Activated CD8-positive, alpha-beta T cell treated with anti-CD3 and anti-CD28 coated beads for 36 hours (primary cell): ENCODE data around the gene SCART1. TPM values are rescaled to one million over a fixed set of nuclear protein-coding genes. Genes with fewer than 3 reads are reported as not detected.
"Not testable (repeated sequence)": the region's sequence is repeated elsewhere in the genome, so short reads cannot be mapped to it uniquely, and the experiment has no call there.

Experiments used
- ATAC-seq: fragments of 200-7000 bp; cut with Tn5 transposase; one replicate; pipeline ENCODE4 v1.10.0; 2021; ENCODE audit warnings: mild to moderate bottlenecking, moderate library complexity
- CTCF ChIA-PET: fragments of 350-600 bp; sonication (Branson Sonifier 250); formaldehyde crosslinking; loops from one replicate; lab custom pipeline; 2021; ENCODE audit warnings: antibody characterized with exemption; lab: Charles Lee
- POLR2A ChIA-PET: fragments of 350-600 bp; sonication (Branson Sonifier 250); formaldehyde crosslinking; loops from one replicate; lab custom pipeline; 2021; ENCODE audit warnings: antibody characterized with exemption; lab: Charles Lee
- DNase-seq: peaks from one replicate; pipeline ENCODE4 v3.0.0-alpha.2; 2020
- H3K27ac Mint-ChIP-seq: one replicate; pipeline ENCODE4 v1.8.0; 2021; ENCODE audit warnings: mild to moderate bottlenecking, mixed read lengths
- H3K27me3 Mint-ChIP-seq: one replicate; pipeline ENCODE4 v1.8.0; 2021; ENCODE audit warnings: mixed read lengths
- H3K36me3 Mint-ChIP-seq: one replicate; pipeline ENCODE4 v1.8.0; 2021; ENCODE audit warnings: low read depth, mixed read lengths
- H3K4me1 Mint-ChIP-seq: one replicate; pipeline ENCODE4 v1.8.0; 2021; ENCODE audit warnings: low read depth, mixed read lengths
- H3K4me3 Mint-ChIP-seq: one replicate; pipeline ENCODE4 v1.8.0; 2021; ENCODE audit warnings: mild to moderate bottlenecking, moderate library complexity, mixed read lengths
- H3K9me3 Mint-ChIP-seq: one replicate; pipeline ENCODE4 v1.8.0; 2021; ENCODE audit warnings: mixed read lengths
- CTCF ChIP-seq: fragments of 200-600 bp; IDR thresholded peaks from one replicate; pipeline ENCODE4 v1.8.0; 2022; ENCODE audit warnings: antibody characterized with exemption, mild to moderate bottlenecking
- intact Hi-C: fragments of 100-400 bp; cut with micrococcal nuclease; formaldehyde crosslinking; loops from one replicate; pipeline ENCODE4 v1.10.0; 2022
- total RNA-seq, 2 experiments: library from RNA; stranded (reverse); gene quantifications; one replicate each; pipeline ENCODE4 v1.2.3, GENCODE V29; 2021

Gene SCART1
- total RNA-seq, 2 experiments from 2014 or later: 2.8 to 2.9 TPM

- CTCF ChIA-PET: interaction anchor here (0.8 to 3.0 kb wide), 19 partner anchors 9 to 177 kb away, joined by 3 to 29 read pairs (median 8); no protein-coding TSS in a partner anchor
- Mint-ChIP-seq H3K4me1 (peaks cover 18% of the 10 kb centered on the region), H3K36me3 (no peaks in the 10 kb centered on the region), H3K27ac (no peak overlapping the region), H3K4me3 (no peak overlapping the region), H3K9me3 (no peaks in the 10 kb centered on the region), H3K27me3 (peaks cover 9% of the 10 kb centered on the region)
- intact Hi-C loops: loop anchor here (5.0 kb wide), 2 partner anchors 58 to 133 kb away; no protein-coding TSS in a partner anchor
- POLR2A ChIA-PET: no interaction called here
- no peak for TF ChIP-seq CTCF
- no peak for ATAC-seq
- DNase-seq: no peak
Measured at GRCh38 chr10:133439517-133440461, 14.0 kb upstream of the SCART1 start.

GRCh38 chr10:133440633-133441285, 13.0 kb upstream of the SCART1 start:
- H3K27ac Mint-ChIP-seq: no peak overlapping the region
- TF ChIP-seq CTCF: no peak
- peaks cover 2% of the 10 kb centered on the region for H3K36me3 Mint-ChIP-seq
- ATAC-seq: no peak
- H3K27me3 Mint-ChIP-seq: peaks cover 8% of the 10 kb centered on the region
- POLR2A ChIA-PET: no interaction called here
- H3K4me1 Mint-ChIP-seq: peaks cover 18% of the 10 kb centered on the region
- CTCF ChIA-PET: interaction anchor here (0.8 to 1.6 kb wide), 2 partner anchors 57 to 111 kb away, joined by 3 read pairs; no protein-coding TSS in a partner anchor
- H3K4me3 Mint-ChIP-seq: no peak overlapping the region
- DNase-seq: no peak
- intact Hi-C loops: no loop called here
- peaks cover 5% of the 10 kb centered on the region for H3K9me3 Mint-ChIP-seq

- H3K4me3 Mint-ChIP-seq, ATAC-seq, H3K9me3 Mint-ChIP-seq, H3K27ac Mint-ChIP-seq, intact Hi-C loops, H3K36me3 Mint-ChIP-seq, DNase-seq, POLR2A ChIA-PET, H3K27me3 Mint-ChIP-seq: not testable (repeated sequence)
- H3K4me1 Mint-ChIP-seq: peaks cover 18% of the 10 kb centered on the region
- CTCF ChIA-PET: interaction anchor here (0.9 to 1.6 kb wide), 3 partner anchors 45 to 112 kb away, joined by 3 to 4 read pairs (median 3); no protein-coding TSS in a partner anchor
Measured at GRCh38 chr10:133441356-133441755, 12.4 kb upstream of the SCART1 start.

GRCh38 chr10:133441780-133442179, 12.0 kb upstream of the SCART1 start:
- Mint-ChIP-seq H3K36me3 (peaks cover 5% of the 10 kb centered on the region), H3K27me3 (peaks cover 4% of the 10 kb centered on the region), H3K27ac (no peak overlapping the region), H3K4me1 (peaks cover 18% of the 10 kb centered on the region), H3K4me3 (peak overlapping the region; percentile 15), H3K9me3 (peaks cover 8% of the 10 kb centered on the region)
- ChIA-PET POLR2A (no interaction called here), CTCF (interaction anchor here (0.9 to 1.6 kb wide), 4 partner anchors 45 to 134 kb away, joined by 3 to 4 read pairs (median 4); no protein-coding TSS in a partner anchor)
- ATAC-seq (no peak), DNase-seq (no peak)
- TF ChIP-seq CTCF: no peak
- intact Hi-C loops: no loop called here

- Mint-ChIP-seq H3K4me1 (peaks cover 18% of the 10 kb centered on the region), H3K27me3 (peaks cover 2% of the 10 kb centered on the region), H3K27ac (peak overlapping the region; percentile 46), H3K9me3 (peaks cover 13% of the 10 kb centered on the region), H3K4me3 (peak overlapping the region; percentile 15), H3K36me3 (peaks cover 9% of the 10 kb centered on the region)
- no peak for TF ChIP-seq CTCF
- CTCF ChIA-PET: interaction anchor here (0.9 to 1.6 kb wide), 4 partner anchors 44 to 135 kb away, joined by 3 to 4 read pairs (median 4); no protein-coding TSS in a partner anchor
- DNase-seq: peak; percentile 69
- POLR2A ChIA-PET: interaction anchor here (1.0 kb wide), 1 partner anchor 9 kb away, joined by 3 read pairs; no protein-coding TSS in a partner anchor
- peak; percentile 94 for ATAC-seq
- intact Hi-C loops: no loop called here
Measured at GRCh38 chr10:133442191-133442966, 11.4 kb upstream of the SCART1 start.
